Breast epithelium (tissue), 4 donors: Measurements from ENCODE around the gene TMC8. TPM values are rescaled to one million over a fixed set of nuclear protein-coding genes. Genes with fewer than 3 reads are reported as not detected.

ENCODE experiments used
- DNase-seq, 2 donors: peaks; one replicate each; pipeline ENCODE4 v3.0.0-alpha.2; 2019; ENCODE audit warnings: low spot score in 2 of 2
- H3K27ac ChIP-seq, 2 donors: fragments of 200-600 bp; sonication (generic) in 1 of 2; one replicate each; pipeline ENCODE4 v1.5.1; 2016 to 2019; ENCODE audit warnings: mild to moderate bottlenecking in 1 of 2
- H3K27me3 ChIP-seq, 2 donors: fragments of 200-600 bp; sonication (generic) in 1 of 2; one replicate each; pipeline versions ENCODE4 v1.5.1 to v1.6.0; 2017 to 2019; ENCODE audit warnings: control low read depth in 1 of 2, mild to moderate bottlenecking in 1 of 2
- H3K36me3 ChIP-seq: fragments of 200-600 bp; one replicate; pipeline ENCODE4 v1.5.1; 2019
- H3K4me1 ChIP-seq, 2 donors: fragments of 200-600 bp; sonication (generic); one replicate each; pipeline ENCODE4 v1.5.1; 2016 to 2019; ENCODE audit warnings: control low read depth in 1 of 2
- H3K4me3 ChIP-seq, 3 donors: fragments of 200-600 bp; sonication (generic); 1 replicate in 2 of 3; 2 replicates in 1 of 3; pipeline ENCODE4 v1.5.1; 2016 to 2019; ENCODE audit warnings: mild to moderate bottlenecking in 3 of 3, moderate library complexity in 2 of 3
- H3K9me3 ChIP-seq, 2 donors: fragments of 200-600 bp; sonication (generic) in 1 of 2; one replicate each; pipeline ENCODE4 v1.5.1; 2016 to 2019; ENCODE audit warnings: control low read depth in 1 of 2
- POLR2A ChIP-seq: fragments of 450-650 bp; IDR thresholded peaks from one replicate; pipeline ENCODE4 v1.6.1; 2016; ENCODE audit warnings: antibody characterized with exemption, mild to moderate bottlenecking, moderate library complexity
- POLR2AphosphoS5 ChIP-seq, 3 donors: sonication (generic); formaldehyde crosslinking; IDR thresholded peaks; one replicate each; pipeline ENCODE4 v1.6.1; 2017; ENCODE audit warnings: antibody characterized with exemption in 3 of 3
- intact Hi-C: fragments of 100-400 bp; cut with DNase I; formaldehyde crosslinking; loops from one replicate; pipeline ENCODE4 v1.15.1; 2023; ENCODE audit warnings: low total_unique reads
- total RNA-seq, 3 donors: library from RNA; depleted of rRNA; stranded (reverse); fragments of >200 nt; gene quantifications; one replicate each; pipeline ENCODE4 v1.1.0, GENCODE V29; 2016
- TF ChIP-seq, protein P1 (sequence below), 3 donors: fragments of 450-650 bp; IDR thresholded peaks; one replicate each; pipeline ENCODE4 v1.5.1; 2016 to 2017; ENCODE audit warnings: antibody characterized with exemption in 3 of 3, mild to moderate bottlenecking in 3 of 3, moderate library complexity in 3 of 3

TMC8 gene
- total RNA-seq, 3 donors from 2014 or later, result 4.2 to 9.9 (median 8.8) TPM

DNA sequence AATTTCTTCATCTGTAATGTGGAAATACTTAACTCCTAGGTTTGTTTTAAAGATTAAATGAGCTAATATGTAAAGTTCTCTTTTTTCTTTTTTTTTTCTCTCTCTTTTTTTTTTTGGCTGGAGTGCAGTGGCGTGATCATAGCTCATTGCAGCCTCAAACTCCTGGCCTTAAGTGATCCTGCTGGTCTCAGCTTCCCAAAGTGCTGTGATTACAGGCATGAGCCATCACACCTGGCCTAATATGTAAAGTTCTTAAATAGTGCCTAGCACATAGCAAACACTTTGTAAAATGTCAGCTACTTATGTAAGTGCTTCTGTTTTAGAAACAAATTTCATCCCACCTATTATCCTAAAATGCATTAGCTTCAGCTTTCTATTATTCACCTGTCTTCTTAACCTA lies 42.0 kb upstream of the TMC8 start:
- Histone ChIP-seq H3K9me3 (no peaks in the 10 kb centered on the region), H3K4me1 (no peaks in the 10 kb centered on the region), H3K27ac (no peak overlapping the region), H3K27me3 (no peaks in the 10 kb centered on the region), H3K36me3 (peaks cover 14% of the 10 kb centered on the region), H3K4me3 (no peak overlapping the region)
- DNase-seq, result no peak
- intact Hi-C loops, result no loop called here
- TF ChIP-seq POLR2AphosphoS5 (IDR thresholded peaks at IDR 0.05), result no peak
- TF ChIP-seq, protein P1, sequence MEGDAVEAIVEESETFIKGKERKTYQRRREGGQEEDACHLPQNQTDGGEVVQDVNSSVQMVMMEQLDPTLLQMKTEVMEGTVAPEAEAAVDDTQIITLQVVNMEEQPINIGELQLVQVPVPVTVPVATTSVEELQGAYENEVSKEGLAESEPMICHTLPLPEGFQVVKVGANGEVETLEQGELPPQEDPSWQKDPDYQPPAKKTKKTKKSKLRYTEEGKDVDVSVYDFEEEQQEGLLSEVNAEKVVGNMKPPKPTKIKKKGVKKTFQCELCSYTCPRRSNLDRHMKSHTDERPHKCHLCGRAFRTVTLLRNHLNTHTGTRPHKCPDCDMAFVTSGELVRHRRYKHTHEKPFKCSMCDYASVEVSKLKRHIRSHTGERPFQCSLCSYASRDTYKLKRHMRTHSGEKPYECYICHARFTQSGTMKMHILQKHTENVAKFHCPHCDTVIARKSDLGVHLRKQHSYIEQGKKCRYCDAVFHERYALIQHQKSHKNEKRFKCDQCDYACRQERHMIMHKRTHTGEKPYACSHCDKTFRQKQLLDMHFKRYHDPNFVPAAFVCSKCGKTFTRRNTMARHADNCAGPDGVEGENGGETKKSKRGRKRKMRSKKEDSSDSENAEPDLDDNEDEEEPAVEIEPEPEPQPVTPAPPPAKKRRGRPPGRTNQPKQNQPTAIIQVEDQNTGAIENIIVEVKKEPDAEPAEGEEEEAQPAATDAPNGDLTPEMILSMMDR (IDR thresholded peaks at IDR 0.05), result no peak
- no peak for TF ChIP-seq POLR2A

DNA sequence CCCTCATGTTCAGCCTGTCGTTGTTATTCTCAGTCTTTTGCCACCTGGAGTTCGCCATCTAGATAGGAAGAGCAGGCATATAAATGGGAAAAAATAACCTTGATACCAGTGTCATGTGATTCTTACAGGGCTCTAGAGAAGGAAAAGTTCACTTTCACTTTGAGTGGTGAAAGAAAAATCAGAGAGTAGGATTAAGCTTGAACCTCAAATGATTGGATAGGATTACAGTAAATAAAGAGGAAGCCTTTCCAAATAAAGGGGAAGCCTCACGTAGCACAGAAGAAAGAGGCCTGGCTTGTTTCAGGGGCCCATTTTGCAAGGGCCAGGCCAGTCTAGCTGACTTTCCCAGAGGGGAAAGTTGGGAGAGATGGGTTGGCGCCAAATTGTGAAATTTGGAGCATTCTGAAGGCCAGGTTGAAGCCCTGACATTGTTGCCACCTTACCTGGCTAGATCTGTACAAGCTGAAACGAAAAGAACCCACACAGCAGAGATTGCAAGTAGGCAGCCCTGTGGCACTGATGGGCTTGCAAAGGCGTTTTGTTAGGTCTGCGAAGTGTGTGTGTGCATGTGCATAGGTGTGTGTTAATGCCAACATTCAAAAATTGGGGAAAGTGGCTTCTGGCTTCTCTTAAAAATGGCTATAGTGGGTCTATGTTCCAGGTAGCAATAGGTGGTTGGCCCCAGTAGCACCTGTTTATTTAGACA lies 40.8 kb upstream of the TMC8 start:
- no peak overlapping the region for H3K27ac ChIP-seq
- H3K4me1 ChIP-seq, result no peaks in the 10 kb centered on the region
- DNase-seq, result no peak
- TF ChIP-seq POLR2A, result no peak
- TF ChIP-seq, protein P1 (IDR thresholded peaks at IDR 0.05), result no peak
- no peak for TF ChIP-seq POLR2AphosphoS5 (IDR thresholded peaks at IDR 0.05)
- no peak overlapping the region for H3K4me3 ChIP-seq
- H3K9me3 ChIP-seq, result no peaks in the 10 kb centered on the region
- intact Hi-C loops, result no loop called here
- peaks cover 14% of the 10 kb centered on the region for H3K36me3 ChIP-seq
- no peaks in the 10 kb centered on the region for H3K27me3 ChIP-seq

- Histone ChIP-seq H3K4me3 (no peak overlapping the region), H3K36me3 (peaks cover 13% of the 10 kb centered on the region), H3K9me3 (no peaks in the 10 kb centered on the region), H3K4me1 (no peaks in the 10 kb centered on the region), H3K27ac (no peak overlapping the region), H3K27me3 (no peaks in the 10 kb centered on the region)
- intact Hi-C loops, result no loop called here
- no peak for DNase-seq
- TF ChIP-seq POLR2AphosphoS5 (IDR thresholded peaks at IDR 0.05), result no peak
- TF ChIP-seq, protein P1 (IDR thresholded peaks at IDR 0.05), result no peak
- TF ChIP-seq POLR2A, result no peak
These were observed 37.7 kb upstream of the TMC8 start for GRCh38 chr17:78092794-78093324.

DNA sequence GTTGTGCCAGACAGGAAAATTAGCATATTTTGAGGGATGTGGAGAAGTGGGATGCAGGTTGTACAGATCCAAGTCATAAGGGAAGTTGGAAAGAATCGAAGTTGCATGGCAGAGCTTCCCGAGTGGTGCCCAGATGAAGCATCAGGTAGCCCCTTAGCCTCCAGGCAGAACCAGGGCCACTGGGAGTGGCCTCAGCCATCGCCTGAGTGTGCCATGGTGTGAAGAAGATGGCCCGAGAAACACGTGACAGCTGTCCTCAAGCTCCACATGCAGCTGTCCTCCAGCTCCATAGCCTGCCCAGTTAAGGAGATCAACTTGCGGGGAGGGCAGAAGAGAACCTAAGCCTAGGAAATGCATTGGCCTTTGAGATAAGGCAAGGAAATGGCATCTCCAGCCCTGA lies 35.5 kb upstream of the TMC8 start:
- Histone ChIP-seq H3K27ac (no peak overlapping the region), H3K4me3 (no peak overlapping the region), H3K4me1 (no peaks in the 10 kb centered on the region), H3K27me3 (no peaks in the 10 kb centered on the region), H3K36me3 (peaks cover 19% of the 10 kb centered on the region), H3K9me3 (no peaks in the 10 kb centered on the region)
- no peak for DNase-seq
- no peak for TF ChIP-seq POLR2A
- TF ChIP-seq, protein P1 (IDR thresholded peaks at IDR 0.05), result no peak
- TF ChIP-seq POLR2AphosphoS5 (IDR thresholded peaks at IDR 0.05), result no peak
- intact Hi-C loops, result no loop called here

GRCh38 chr17:78096093-78096492 lies 34.5 kb upstream of the TMC8 start:
- Histone ChIP-seq H3K27ac (no peak overlapping the region), H3K4me3 (no peak overlapping the region), H3K4me1 (no peaks in the 10 kb centered on the region), H3K27me3 (no peaks in the 10 kb centered on the region), H3K36me3 (peaks cover 22% of the 10 kb centered on the region), H3K9me3 (no peaks in the 10 kb centered on the region)
- peak in 1 of 2 donors; percentile 10 for DNase-seq
- TF ChIP-seq POLR2A (no peak), POLR2AphosphoS5 (IDR thresholded peaks at IDR 0.05) (no peak)
- intact Hi-C loops, result no loop called here
